ENCODE data around the gene MCM3AP. TPM values are rescaled to one million over a fixed set of nuclear protein-coding genes. Genes with fewer than 3 reads are reported as not detected.

Gene MCM3AP
- total RNA-seq, 1 experiment from 2014 or later = 140 TPM

DNA sequence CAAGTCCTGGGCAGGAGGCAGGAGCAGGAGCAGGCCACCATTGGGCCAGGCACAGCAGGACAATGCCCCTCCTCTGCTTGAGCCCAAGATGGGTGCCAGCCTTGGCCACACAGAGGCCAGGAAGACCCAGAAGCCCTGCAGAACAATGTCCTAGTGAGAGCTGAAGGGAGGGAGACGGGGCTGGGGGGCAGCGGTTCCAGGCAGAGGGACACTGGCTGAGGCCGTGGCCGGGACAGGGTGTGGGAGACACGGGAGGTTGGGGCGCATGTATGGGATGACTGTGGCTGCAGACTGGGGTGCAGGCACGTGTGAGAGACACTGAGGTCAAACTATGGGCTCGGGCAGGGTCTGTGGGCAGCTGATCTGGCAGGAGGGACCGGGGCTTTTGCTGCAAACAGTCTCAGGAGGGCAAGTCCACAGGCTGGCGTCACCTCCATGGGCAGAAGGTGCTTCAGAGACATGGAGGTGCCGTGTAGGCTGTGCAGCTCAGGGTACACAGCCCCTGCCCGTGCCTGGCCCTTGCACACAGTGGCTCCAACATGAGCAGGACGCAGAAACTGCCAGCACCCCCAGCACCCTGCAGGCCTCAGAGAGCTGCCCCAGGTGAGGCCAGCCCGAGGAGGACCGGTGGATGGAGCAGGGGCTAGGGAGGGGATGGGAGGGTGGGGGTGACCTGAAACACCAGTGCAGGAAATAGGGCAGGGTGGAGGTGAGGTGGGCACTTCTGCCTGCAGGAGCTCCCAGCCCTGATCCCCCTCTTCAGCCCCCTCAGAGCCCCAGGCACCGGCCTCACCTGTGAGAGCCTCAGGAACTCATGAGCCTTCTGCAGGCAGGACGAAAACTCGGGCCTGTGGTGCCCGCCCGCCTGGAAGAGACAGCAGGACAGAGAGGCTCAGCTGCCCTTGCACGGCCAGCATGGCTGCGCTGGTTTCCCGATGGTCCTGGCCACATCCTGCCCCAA, 76.4 kb downstream of the MCM3AP start:
- Histone ChIP-seq H3K27ac (ENCODE audit: low read length) (no peak overlapping the region), H3K27me3 (ENCODE audit: low read length) (no peaks in the 10 kb centered on the region), H3F3A (ENCODE audit: low read length, unreplicated experiment) (no peaks in the 10 kb centered on the region), H4K20me1 (ENCODE audit: low read length) (no peaks in the 10 kb centered on the region), H3K79me2 (ENCODE audit: low read length) (no peaks in the 10 kb centered on the region), H3K9me3 (ENCODE audit: low read length) (no peaks in the 10 kb centered on the region), H3K4me2 (ENCODE audit: low read length) (no peak overlapping the region), H2AFZ (ENCODE audit: low read length) (no peak overlapping the region), H3K9ac (ENCODE audit: low read length) (no peak overlapping the region), H3K9me2 (replicated peaks; ENCODE audit: low read length) (no peaks in the 10 kb centered on the region), H3K4me3 (ENCODE audit: low read length) (no peak overlapping the region), H3K4me1 (ENCODE audit: insufficient read depth, low read length) (no peaks in the 10 kb centered on the region), H3K36me3 (ENCODE audit: low read depth, low read length) (peaks cover 5% of the 10 kb centered on the region; the same call in 1 of the 2 replicates)
- ATAC-seq (no peak), DNase-seq (no peak)
- TF ChIP-seq EZH2 (IDR thresholded peaks at IDR 0.05; ENCODE audit: low read length, unreplicated experiment) (no peak), EZH2phosphoT487 (IDR thresholded peaks at IDR 0.05; ENCODE audit: borderline replicate concordance, low read length) (no peak)
- TF ChIP-seq, protein P1, sequence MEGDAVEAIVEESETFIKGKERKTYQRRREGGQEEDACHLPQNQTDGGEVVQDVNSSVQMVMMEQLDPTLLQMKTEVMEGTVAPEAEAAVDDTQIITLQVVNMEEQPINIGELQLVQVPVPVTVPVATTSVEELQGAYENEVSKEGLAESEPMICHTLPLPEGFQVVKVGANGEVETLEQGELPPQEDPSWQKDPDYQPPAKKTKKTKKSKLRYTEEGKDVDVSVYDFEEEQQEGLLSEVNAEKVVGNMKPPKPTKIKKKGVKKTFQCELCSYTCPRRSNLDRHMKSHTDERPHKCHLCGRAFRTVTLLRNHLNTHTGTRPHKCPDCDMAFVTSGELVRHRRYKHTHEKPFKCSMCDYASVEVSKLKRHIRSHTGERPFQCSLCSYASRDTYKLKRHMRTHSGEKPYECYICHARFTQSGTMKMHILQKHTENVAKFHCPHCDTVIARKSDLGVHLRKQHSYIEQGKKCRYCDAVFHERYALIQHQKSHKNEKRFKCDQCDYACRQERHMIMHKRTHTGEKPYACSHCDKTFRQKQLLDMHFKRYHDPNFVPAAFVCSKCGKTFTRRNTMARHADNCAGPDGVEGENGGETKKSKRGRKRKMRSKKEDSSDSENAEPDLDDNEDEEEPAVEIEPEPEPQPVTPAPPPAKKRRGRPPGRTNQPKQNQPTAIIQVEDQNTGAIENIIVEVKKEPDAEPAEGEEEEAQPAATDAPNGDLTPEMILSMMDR (conservative IDR thresholded peaks at IDR 0.05; ENCODE audit: low read depth, low read length) = no peak
- intact Hi-C loops (cut with micrococcal nuclease) = no loop called here
- no TSS peak for BruUV-seq (replicated peaks)
- ChIA-PET CTCF (no interaction called here), POLR2A (ENCODE audit: unreplicated experiment) (no interaction called here)

DNA sequence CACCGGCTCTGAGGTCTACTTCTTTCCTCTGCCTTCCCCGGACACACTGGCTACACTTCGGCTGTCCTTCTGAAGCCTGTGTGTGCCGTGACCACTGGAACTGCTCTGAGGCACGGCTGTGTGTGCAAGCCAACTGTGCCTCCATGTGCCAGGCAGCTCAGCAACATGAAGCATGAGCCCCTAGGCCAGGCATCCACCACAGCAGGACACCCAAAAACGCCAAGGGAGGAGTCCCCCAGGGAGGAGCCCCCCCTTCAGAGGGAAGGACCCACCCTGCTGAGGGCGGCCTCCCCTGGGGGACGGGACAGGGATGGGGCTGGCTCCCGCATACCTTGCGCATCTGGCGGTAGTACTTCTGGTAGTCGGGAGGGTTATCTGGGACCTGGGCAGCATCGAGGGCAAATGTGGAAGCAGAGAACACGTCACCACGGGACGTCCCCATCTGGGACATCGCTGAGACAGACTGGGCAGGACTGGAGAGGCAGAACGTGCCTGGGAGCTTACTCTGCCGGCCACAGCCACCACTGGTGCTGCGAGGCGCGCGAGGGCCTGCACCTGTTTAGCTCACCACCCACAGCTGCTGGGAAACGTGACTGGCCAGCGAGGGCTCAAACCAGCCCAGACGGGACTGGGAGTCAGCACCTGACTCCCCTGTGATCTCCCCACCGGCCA, 77.4 kb downstream of the MCM3AP start:
- BruUV-seq (replicated peaks) = no TSS peak
- no peaks in the 10 kb centered on the region for H3K79me2 ChIP-seq (ENCODE audit: low read length)
- intact Hi-C loops (cut with micrococcal nuclease) = no loop called here
- ChIA-PET CTCF (no interaction called here), POLR2A (ENCODE audit: unreplicated experiment) (no interaction called here)
- H3K4me1 ChIP-seq (ENCODE audit: insufficient read depth, low read length) = no peaks in the 10 kb centered on the region
- no peak for DNase-seq
- TF ChIP-seq EZH2 (IDR thresholded peaks at IDR 0.05; ENCODE audit: low read length, unreplicated experiment) = no peak
- TF ChIP-seq, protein P1 (conservative IDR thresholded peaks at IDR 0.05; ENCODE audit: low read depth, low read length) = no peak
- no peak for TF ChIP-seq EZH2phosphoT487 (IDR thresholded peaks at IDR 0.05; ENCODE audit: borderline replicate concordance, low read length)
- no peaks in the 10 kb centered on the region for H4K20me1 ChIP-seq (ENCODE audit: low read length)
- H2AFZ ChIP-seq (ENCODE audit: low read length) = no peak overlapping the region
- H3K4me3 ChIP-seq (ENCODE audit: low read length) = no peak overlapping the region
- H3K9ac ChIP-seq (ENCODE audit: low read length) = no peak overlapping the region
- no peak overlapping the region for H3K27ac ChIP-seq (ENCODE audit: low read length)
- H3F3A ChIP-seq (ENCODE audit: low read length, unreplicated experiment) = no peaks in the 10 kb centered on the region
- no peaks in the 10 kb centered on the region for H3K9me2 ChIP-seq (replicated peaks; ENCODE audit: low read length)
- no peak overlapping the region for H3K4me2 ChIP-seq (ENCODE audit: low read length)
- ATAC-seq = no peak
- peaks cover 5% of the 10 kb centered on the region; the same call in 1 of the 2 replicates for H3K36me3 ChIP-seq (ENCODE audit: low read depth, low read length)
- H3K27me3 ChIP-seq (ENCODE audit: low read length) = no peaks in the 10 kb centered on the region
- H3K9me3 ChIP-seq (ENCODE audit: low read length) = no peaks in the 10 kb centered on the region
